GM21786 (cell line): ENCODE measurements around the gene EDN1.

Experiments
- ATAC-seq: cut with Tn5 transposase; IDR thresholded peaks from one replicate; pipeline ENCODE4 v1.9.1; 2021; ENCODE audit not compliant: unreplicated experiment

Gene EDN1

GRCh38 chr6:12344961-12345693 is 55.0 kb downstream of the EDN1 start:
- ATAC-seq = no peak

DNA sequence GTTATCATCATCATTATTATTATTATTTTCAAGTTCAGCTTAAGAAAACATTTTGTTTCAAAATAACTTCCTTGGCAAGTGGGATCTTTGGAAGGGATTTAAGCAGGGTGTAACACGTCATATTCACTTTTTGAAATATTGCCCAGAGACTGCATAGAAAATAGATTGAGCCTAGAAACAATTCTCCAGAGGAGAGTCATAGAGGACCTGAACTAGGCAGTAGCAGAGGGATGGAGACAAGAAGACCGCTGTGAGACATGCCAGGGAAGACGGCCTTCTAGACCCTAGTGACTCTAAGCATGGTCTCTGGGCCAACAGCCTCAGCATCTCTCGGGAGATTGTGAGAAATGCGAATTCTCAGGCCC is 55.5 kb downstream of the EDN1 start:
- no peak for ATAC-seq
